Activated CD8-positive, alpha-beta memory T cell treated with anti-CD3 and anti-CD28 coated beads for 36 hours (primary cell): ENCODE results near the gene PTPRJ. TPM values are rescaled to one million over a fixed set of nuclear protein-coding genes. Genes with fewer than 3 reads are reported as not detected.
"Not testable (repeated sequence)": the region's sequence is repeated elsewhere in the genome, so short reads cannot be mapped to it uniquely, and the experiment has no call there.

Source experiments
- CTCF ChIA-PET: fragments of 350-600 bp; sonication (Branson Sonifier 250); formaldehyde crosslinking; loops from one replicate; lab custom pipeline; 2021; ENCODE audit warnings: antibody characterized with exemption; lab: Charles Lee
- POLR2A ChIA-PET: fragments of 350-600 bp; sonication (Branson Sonifier 250); formaldehyde crosslinking; loops from one replicate; lab custom pipeline; 2021; ENCODE audit warnings: antibody characterized with exemption; lab: Charles Lee
- total RNA-seq, 2 experiments: library from RNA; stranded (reverse); gene quantifications; one replicate each; pipeline ENCODE4 v1.2.3, GENCODE V29; 2021

Gene PTPRJ
- 10 to 100 TPM; 26.2 to 28.2 TPM for total RNA-seq

DNA sequence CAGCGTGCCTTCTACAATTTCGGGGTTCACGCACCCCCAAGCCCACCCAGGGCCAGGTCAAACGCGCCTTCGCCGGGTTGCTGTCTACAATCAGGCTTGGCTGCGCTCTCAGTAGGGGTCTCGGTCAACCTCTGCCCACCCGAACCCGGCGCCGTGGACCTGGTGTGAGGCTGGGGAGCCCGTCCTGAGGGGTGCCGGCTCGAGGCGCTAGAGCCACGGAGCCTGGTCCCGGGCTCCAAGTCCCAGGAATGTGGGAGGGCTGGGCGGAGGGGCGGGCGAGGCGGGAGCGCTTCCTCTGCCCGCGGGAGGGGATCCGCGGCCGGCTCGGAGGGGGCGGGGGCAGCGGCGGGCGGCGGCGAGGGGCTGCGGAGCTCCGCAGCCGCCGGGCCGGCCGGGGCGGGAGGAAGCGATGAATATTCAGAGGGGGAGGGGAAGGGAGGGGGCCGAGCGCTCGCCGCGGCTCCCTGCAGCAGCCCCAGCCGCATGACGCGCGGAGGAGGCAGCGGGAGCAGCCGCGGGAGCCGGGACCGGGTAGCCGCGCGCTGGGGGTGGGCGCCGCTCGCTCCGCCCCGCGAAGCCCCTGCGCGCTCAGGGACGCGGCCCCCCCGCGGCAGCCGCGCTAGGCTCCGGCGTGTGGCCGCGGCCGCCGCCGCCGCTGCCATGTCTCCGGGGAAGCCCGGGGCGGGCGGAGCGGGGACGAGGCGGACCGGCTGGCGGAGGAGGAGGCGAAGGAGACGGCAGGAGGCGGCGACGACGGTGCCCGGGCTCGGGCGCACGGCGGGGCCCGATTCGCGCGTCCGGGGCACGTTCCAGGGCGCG is at the start of gene PTPRJ:
Gene PTPRJ, plus strand, starts transcription at position 472 of the 819 bp plus-strand sequence. CDS start 354 bp downstream, outside the sequence.
- ChIA-PET POLR2A (interaction anchor here (0.6 to 0.9 kb wide), 3 partner anchors 33 to 68 kb away, joined by 3 to 4 read pairs (median 4); no protein-coding TSS in a partner anchor), CTCF (interaction anchor here (1.2 to 1.6 kb wide), 2 partner anchors 42 to 46 kb away, joined by 3 to 4 read pairs; no protein-coding TSS in a partner anchor)

DNA sequence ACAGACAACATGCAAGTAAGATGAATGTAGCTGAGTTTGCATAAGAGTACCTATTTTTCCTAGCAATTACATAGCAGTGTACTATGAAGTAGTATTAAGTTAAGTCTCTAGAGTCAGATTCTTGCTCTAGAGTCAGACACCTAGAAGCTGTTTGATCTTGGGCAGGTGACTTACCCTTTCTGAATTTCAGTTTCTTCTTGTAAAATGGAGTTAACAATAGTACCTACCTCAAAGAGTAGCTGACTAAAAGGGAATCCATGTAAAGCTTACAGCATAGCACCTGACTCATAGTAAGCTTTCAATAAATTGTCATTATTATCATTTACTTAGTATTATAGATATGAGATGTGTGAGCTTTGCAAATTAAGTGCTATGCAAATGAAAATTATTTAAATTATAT is 47.8 kb upstream of the PTPRJ start:
- CTCF ChIA-PET = interaction anchor here (0.7 kb wide), 2 partner anchors 10 to 175 kb away, joined by 3 to 5 read pairs; no protein-coding TSS in a partner anchor

DNA sequence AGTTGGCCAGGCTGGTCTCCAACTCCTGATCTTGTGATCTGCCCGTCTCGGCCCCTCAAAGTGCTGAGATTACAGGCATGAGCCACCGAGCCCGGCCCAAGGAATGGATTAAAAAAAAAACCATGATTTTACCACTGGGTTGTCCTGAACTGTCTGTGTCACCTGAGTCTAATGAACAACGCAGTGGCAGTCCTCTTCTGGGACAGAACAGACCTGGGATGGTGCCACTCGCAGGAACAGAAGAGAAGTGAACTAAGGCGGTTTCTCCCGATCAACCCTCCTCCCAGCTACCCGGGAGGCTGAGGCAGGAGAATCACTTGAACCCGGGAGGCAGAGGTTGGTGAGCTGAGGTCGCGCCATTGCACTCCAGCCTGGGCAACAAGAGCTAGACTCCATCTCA is 46.6 kb upstream of the PTPRJ start:
- CTCF ChIA-PET = interaction anchor here (0.7 to 2.7 kb wide), 12 partner anchors 10 to 181 kb away, joined by 3 to 29 read pairs (median 5); no protein-coding TSS in a partner anchor
- POLR2A ChIA-PET = interaction anchor here (0.6 to 0.7 kb wide), 2 partner anchors 36 to 131 kb away, joined by 4 to 16 read pairs; no protein-coding TSS in a partner anchor

More for the DNA sequence above, 47.8 kb upstream of the PTPRJ start:
- POLR2A ChIA-PET = interaction anchor here (0.6 kb wide), 1 partner anchor 167 kb away, joined by 6 read pairs; no protein-coding TSS in a partner anchor

DNA sequence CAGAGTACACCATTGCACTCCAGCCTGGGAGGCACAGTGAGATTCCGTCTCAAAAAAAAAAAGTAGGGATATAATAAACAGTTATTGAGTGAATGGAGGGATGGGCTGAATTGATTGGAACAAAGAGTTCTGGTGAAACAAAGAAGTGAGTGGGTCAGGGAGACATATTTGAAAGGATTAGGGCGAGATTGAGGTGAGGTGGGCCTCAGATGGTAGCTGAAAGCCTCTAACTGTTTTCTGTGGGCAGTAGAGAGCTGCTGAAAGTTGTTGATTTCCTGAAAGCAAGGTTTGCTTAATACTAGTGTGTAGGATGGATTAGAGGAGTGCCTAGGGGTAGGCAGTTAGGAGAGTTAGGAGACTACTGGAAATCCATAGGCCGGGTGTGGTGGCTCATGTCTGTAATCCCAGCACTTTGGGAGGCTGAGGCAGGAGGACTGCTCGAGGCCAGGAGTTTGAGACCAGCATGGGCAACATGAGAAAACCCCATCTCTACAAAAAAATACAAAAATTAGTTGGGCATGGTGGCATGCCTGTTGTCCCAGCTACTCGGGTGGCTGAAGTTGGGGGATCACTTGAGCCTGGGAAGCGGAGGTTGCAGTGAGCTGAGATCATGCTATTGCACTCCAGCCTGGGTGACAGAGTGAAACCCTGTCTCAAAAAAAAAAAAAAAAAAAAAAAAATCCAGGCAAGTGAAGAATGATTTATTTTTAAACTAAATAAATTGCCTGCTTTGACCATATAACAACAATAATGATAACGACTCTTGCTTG is 41.4 kb upstream of the PTPRJ start:
- ChIA-PET POLR2A (interaction anchor here (0.7 kb wide), 1 partner anchor 68 kb away, joined by 10 read pairs; no protein-coding TSS in a partner anchor), CTCF (interaction anchor here (1.0 to 2.0 kb wide), 3 partner anchors 40 to 199 kb away, joined by 3 to 5 read pairs (median 3); no protein-coding TSS in a partner anchor)

DNA sequence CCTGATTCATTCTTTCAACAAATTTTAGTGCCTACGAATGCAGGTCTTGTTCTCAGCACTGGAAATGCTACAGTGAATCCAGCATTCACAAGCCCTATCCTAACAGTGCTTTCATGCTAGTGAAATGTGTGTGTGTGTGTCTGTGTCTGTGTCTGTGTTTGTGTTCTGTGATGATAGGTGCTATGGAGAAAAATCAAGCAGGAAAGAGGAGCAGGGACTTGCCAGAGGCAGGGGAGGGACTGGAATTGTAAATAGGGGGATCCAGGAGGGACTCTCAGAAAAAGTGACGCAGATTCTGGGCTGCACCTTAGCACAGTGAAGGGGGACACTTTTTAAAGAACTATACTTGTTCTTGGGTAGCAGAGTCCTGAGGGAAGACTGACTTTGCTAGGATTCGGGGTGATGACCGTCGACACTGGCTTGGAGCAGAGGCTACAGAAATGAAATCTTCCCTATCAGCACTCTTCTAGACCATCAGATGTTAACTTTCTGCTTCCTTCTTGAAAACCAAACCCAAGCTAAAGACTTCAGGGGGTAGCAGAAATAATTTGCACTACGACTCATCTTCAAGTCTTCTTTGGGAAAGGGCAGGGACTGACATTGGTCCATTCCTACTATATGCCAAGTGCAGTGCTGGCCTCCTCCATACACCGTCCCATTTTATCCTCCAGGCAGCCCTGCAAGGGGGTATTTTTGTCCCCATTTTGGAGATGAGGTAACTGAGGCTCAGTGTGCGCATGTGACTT is 39.3 kb upstream of the PTPRJ start:
- POLR2A ChIA-PET = no interaction called here
- CTCF ChIA-PET = interaction anchor here (0.6 kb wide), 1 partner anchor 173 kb away, joined by 5 read pairs; no protein-coding TSS in a partner anchor

DNA sequence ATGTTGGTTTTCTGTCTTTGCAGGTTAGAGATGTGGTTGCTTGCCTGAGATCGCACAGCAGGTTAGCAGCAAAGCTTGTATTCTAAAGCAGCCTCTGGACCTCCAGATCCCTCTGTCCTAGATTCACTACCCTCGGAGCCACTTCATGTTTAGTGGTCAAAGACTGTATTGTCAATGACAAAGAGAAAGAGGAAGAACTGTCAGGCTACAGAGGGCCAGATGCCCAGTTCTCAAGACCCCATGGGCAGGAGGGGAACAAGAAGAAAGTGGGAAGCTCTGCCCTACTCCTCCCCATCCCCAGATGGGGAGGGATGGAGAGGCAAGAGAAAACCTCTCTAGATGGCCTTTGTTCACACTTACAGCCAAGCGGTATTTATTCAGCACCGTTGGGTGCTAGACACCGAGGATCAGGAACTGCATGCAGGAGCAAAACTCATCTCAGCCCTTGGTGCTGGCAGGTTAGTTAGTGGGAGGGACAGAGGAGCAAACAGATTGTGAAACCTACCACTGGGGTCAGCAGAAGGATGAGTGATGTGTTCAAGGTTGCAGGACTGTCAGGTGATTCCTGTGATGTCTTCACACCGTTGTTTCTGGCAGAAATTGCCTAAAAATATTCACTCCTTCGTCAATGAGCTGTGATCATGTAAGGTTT is 38.3 kb upstream of the PTPRJ start:
- CTCF ChIA-PET = interaction anchor here (0.6 kb wide), 1 partner anchor 10 kb away, joined by 3 read pairs; no protein-coding TSS in a partner anchor
- POLR2A ChIA-PET = no interaction called here

DNA sequence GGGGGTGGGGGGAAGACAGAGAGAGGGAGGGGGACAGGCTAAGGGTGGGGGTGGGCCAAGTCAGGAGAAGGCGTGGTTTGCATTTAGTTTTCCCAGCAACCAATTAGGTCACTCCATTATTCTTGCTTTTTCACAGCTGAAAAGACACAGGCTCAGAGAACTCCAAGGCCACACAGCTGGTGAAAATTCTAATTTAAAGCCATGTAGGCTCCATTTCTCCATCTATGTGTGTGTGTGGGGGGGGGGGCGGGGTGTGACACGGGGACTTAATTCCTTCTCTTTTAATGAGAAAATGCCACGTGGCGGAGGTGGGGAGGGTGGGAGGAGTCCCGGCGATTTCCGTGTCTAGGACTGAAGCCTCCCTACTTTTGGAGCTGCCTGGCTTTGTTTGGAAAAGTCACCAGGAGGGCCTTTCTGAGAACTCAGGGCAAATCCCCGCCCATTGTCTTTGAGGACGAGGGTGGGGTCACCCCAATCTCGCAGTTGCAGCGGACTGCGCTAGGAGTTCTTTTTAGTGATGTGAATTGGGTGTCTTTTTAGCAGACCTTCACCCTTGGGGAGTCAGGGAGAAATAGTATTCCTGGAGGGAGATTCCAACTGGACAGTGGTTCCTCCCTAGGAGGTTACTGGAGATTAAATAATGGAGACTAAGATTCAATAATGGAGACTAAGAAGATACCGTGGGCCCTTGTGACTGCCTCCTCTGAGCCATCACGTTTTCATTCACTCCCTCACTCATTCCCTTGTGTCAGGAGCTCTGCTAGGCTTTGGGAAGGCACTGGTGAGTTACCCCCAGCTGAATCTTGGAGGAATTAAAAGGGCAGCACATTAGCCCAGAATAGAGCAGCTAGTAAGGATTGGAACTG is 36.4 kb upstream of the PTPRJ start:
- POLR2A ChIA-PET = no interaction called here

DNA sequence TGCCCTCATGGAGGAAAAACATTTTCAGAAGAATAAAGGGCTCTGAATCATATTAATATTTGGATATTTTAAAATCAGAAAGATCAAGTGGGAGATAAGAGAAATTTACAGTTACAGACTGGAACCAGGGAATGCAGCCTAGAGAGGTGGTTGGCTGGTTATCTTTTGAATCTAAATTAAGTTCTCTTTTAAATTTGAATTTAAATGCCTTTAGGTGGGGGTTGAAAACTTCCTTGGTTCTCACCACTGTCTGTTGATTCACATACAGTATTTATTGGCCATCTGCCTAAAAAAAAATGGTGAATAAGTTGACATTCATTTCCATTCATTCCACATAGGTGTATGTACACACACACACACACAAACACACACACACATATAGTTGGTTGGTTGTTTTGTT is 35.7 kb upstream of the PTPRJ start:
- POLR2A ChIA-PET = no interaction called here
- CTCF ChIA-PET = no interaction called here

More for the DNA sequence above, 36.4 kb upstream of the PTPRJ start:
- CTCF ChIA-PET = interaction anchor here (1.6 kb wide), 1 partner anchor 10 kb away, joined by 4 read pairs; no protein-coding TSS in a partner anchor

DNA sequence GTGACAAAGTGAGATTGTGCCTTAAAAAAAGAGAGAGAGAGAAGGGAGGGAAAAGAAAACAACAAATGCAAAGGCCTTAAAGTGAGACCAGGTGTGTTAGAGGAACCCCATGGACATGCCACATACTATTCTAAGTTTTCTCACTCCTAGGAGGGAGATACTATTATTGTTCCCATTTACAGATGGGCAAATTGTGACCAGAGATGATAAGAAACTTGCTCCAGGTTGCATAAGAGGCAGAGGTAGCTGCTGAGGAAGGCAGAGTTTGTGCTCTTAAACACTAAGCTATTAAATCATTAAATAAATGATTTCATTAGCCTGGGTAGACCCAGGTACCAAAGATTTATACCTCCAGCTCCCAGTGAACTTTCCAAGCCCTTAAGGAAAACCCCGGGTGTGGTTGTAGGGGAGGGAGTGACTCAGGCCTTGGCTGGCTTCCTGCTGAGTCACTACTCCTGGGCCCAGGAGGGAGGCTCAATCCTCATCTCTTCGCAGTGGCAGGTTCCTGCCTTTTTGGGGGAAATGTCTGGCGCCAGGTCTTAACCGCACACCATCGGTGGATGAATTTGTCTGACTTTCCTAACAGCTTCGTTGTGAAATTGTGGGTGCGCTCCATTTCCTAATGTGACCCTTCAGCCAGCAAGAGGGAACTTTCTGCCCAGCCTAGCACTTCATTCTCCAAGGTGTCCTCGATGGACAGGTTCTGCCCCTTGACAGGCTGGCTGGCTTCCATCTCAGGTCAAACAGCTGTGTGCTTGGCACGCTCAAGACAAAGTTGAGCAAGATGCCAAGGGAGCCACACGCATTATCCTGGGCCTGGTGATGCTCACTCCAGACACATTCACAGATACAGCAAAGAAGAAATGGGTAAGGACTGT is 33.4 kb upstream of the PTPRJ start:
- ChIA-PET POLR2A (interaction anchor here (0.7 kb wide), 1 partner anchor 32 kb away, joined by 3 read pairs; no protein-coding TSS in a partner anchor), CTCF (interaction anchor here (0.7 to 1.6 kb wide), 4 partner anchors 9 to 12 kb away, joined by 3 to 5 read pairs (median 4); no protein-coding TSS in a partner anchor)

DNA sequence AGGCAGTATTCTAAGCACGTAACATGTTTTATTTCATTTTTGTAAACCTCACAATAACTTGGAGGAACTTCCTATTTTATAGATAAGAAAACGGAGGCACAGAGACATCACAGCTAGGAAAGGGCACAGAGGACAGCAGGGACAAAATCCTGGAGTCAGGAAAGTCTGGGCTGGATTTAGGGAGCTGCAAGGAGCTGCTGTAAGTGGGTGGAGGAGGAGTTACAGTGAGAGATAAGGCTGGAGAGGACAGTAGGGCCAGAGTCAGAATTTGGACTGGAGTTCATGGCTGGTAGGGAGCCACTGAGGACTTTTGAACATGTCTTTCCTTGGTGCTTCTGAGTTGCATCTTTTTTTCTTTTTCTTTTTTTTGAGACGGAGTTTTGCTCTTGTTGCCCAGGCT is 32.2 kb upstream of the PTPRJ start:
- ChIA-PET POLR2A (no interaction called here), CTCF (no interaction called here)

DNA sequence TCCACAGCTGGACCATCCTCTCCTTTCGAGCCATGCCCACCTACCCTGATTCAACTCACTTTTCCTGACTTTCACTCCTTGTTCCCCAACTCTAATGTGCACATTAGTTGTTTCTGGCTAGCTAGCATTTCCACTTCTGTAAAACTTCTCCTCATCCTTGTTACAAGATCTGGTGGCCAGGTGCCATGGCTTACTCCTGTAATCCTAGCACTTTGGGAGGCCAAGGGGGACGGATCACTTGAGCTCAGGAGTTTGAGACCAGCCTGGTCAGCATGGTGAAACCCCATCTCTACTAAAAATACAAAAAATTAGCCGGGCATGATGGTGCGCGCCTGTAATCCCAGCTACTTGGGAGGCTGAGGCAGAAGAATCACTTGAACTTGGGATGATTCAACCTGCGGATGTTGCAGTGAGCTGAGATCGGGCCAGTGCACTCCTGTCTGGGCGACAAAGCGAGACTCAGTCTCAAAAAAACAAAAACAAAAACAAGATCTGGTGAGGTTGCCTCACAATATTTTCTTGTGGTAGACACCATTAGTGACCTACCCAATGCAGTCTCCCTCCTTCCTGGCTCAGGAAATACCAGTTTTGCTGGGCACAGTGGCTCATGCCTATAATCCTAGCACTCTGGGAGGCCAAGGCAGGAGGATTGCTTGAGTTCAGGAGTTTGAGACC is 31.2 kb upstream of the PTPRJ start:
- POLR2A ChIA-PET = not testable (repeated sequence)

DNA sequence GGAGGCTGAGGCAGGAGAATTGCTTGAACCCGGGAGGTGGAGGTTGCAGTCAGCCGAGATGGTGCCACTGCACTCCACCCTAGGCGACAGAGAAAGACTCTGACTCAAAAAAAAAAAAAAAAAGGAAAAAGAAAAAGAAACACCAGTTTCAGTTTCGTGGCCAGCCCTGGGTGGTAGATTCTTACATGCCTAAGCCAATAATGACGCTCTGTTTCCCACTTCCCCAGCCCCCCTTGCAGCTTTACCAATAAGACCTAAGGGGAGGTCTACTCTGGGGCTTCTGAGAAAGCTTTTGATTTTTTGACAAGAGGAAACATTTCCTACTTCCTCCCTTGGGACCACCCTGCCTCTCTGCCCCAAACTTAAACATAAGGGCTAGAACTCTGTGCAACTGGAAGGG is 30.0 kb upstream of the PTPRJ start:
- ChIA-PET POLR2A (interaction anchor here (0.7 kb wide), 1 partner anchor 34 kb away, joined by 13 read pairs; no protein-coding TSS in a partner anchor), CTCF (interaction anchor here (0.9 kb wide), 1 partner anchor 12 kb away, joined by 3 read pairs; no protein-coding TSS in a partner anchor)

More for the DNA sequence above, 31.2 kb upstream of the PTPRJ start:
- CTCF ChIA-PET = interaction anchor here (0.6 to 0.7 kb wide), 3 partner anchors 13 to 66 kb away, joined by 3 read pairs; no protein-coding TSS in a partner anchor

DNA sequence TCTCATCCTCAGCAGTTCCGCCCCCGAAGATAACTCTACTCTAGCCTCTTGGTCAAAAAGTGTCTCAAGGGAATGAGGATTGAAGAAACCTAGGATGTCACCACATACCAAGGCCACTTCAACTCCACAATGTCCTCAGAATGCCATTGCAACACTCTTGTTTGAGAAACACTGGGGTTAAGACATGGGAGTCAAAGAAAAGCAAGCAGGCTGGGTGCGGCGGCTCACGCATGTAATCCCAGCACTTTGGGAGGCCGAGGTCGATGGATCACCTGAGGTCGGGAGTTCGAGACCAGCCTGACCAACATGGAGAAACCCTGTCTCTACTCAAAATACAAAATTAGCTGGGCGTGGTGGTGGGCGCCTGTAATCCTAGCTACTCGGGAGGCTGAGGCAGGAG is 28.9 kb upstream of the PTPRJ start:
- POLR2A ChIA-PET, CTCF ChIA-PET: not testable (repeated sequence)

DNA sequence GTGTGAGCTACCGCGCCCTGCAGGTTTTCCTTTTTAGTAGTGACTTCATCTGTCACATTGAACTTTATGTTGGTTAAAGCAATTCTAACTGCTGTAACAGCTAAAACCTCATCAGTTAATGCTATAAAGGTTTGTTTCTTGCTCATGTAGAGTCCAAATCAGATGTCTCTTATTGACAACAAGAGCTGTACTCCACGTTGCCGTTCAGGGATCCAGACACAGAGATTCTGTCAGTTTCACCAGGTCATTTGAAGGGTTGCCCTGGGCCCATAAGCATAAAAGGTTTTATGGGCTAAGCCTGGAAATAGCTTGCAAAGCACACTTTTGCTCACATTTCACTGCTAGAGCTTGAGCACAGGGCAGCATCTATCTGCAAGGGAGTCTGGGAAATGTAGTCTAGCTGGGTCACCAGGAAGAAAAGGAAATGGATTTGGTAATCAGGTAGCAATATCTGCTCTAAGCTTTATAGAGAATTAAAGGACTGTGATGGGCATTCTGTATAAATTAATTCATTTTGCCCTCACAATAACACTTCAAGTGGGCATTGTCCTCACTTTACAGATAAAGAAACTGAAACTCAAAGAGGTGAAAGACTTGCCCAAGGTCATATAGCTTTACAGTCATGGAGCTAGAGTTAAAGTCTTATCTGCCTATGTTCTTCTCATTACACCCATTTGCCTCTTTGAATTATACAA is 25.2 kb upstream of the PTPRJ start:
- POLR2A ChIA-PET = interaction anchor here (0.7 kb wide), 1 partner anchor 47 kb away, joined by 5 read pairs; no protein-coding TSS in a partner anchor
- CTCF ChIA-PET = interaction anchor here (1.4 kb wide), 1 partner anchor 8 kb away, joined by 4 read pairs; no protein-coding TSS in a partner anchor
